NCI-H1436 (cell line): Measurements from ENCODE around the gene TMEM53.

Experiments
- DNase-seq: peaks from one replicate; lab custom pipeline; 2025; lab: John Stamatoyannopoulos, UW

Gene TMEM53

DNA sequence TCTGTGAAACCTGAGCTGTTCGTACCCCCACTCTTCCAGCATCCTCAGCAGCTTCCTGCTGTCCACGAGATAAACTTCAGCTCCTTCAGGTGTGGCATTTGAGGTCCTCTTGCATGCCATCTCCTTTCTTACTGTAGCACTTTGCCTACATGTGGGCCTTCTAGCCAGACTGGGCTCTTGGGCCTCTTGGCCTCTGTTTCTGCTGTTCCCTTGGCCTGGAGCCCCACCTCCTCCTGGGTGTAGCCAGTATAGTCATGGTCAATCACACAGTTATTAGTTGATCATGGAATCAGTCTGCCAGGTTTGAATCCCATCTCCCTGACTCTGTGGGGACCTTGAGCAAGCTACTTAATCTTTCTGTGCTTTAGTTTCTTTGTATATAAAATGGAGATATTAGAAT, 26.4 kb downstream of the TMEM53 start:
- DNase-seq, result no peak

DNA sequence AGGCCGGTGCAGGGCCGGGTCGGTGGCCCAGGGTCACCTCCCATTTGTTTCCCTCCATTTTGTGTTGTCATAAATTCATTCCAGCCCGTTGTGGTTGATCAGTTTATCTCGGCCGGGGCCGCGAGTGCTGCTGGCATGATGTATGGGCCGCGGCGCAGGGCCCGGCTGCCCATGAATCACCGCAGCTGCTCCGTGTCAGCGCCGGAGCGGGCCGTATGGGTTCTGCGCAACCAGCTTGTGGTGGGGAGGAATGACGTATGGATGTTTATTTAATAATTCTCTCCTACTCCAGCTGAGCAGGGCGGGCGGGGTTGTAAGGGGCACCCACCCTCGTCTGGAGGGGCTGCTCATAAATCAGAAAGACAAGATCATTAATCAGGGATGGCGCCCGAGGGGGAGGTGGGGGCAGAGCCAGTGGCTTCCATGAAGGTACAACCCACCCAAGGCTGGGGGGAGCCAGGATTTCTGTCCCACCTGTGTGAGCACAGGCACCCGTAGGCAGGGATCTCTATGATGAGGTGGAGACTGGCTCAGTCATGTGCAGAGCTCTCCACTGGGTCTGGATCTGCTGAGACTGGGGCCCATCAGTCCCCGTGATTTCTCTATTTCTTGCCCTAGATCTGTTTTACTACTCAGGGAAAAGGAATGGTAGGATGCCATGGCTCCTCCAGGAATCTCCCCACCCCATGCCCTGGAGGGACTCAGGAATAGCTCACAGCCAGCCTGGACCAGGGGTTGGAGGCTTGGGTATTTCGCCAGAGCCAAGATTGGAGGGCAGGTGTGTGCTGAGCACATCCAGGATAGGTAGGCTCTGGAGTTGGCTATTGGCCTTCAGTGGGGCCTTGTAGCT, 27.8 kb downstream of the TMEM53 start:
- no peak for DNase-seq

DNA sequence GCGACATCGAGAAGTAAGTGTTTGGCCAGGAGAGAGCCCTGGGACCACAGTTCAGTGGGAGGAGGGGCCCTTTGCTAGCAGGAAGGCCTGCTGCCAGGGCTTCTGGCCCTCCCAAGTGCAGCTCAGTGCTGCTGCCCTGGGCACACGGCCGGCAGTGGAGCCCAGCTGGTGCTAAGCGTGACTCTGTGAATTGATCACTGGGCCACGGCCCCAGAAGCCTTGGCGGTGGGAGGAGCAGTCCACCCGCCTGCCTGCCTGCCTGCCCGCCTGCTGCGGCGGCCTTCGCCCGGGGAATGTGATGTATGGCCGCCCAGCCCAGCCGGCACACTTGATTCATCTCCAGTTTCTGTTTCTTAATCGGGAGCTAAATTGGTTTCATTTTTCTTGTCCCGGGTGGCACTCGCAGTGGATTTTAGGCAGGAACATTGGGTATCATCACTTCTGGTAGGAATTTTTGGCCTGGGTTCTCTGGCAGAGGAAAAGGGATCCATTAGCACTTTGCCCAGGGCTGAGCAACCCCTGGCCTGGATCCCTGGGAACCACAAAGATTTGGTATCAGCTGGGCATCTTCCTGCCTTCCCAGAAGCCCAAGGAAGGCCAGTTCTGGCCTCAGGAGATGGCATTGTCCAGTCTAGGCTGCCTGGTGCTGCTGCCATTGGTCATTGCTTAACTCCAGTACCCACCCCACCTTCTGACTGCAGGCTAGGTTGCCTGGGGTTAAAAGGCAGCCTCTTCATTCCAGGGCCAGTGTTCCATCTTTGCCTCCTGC, 28.6 kb downstream of the TMEM53 start:
- DNase-seq, result no peak

DNA sequence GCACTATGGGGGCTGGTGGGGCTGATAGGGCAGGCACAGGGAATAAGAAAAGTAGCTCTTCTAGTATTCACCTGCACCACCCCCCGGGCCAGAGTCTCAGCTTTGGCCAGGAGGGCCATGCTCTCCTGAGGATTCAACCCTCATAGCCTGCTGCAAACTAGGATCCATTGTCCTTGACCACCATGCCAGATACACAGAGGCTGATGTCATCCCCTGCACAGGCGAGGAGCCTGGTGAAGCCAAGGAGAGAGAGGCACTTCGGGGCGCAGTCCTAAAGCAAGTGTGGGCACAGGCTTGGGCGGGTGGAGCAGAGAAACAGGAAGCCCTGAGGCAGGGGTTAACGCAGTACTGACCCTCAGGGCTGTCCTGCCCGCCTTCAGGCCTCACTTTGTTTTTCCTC, 29.5 kb downstream of the TMEM53 start:
- DNase-seq, result no peak

DNA sequence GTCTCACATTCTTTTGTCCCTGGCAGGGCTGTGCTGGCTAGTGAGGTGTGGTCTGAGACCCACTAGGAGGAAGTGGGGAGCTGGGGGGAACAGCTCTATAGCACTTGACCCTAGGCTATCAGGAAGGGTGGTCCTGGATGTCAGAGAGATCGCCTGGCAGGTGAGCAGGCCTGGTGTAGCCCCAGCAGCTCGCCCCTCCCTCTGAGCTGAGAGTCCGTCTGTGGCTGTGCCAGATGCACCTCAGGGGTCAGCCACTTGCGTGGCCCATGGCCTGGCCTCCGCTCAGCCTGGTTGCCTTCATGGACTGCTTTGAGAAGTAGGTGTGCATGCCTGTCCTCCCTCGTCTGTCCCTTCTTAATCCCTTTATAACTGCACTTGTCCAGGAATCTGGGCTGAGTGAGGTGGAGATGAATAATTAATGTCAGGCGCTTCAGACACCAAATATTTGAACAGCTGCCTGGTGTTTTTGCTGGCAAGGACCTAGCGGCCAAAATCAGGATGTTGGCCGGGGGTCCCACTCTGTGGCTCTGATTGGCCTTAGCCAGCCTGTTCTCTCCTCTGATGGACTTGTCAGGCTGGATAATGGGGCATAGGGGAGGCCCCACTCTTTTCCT, 30.5 kb downstream of the TMEM53 start:
- DNase-seq, result no peak

DNA sequence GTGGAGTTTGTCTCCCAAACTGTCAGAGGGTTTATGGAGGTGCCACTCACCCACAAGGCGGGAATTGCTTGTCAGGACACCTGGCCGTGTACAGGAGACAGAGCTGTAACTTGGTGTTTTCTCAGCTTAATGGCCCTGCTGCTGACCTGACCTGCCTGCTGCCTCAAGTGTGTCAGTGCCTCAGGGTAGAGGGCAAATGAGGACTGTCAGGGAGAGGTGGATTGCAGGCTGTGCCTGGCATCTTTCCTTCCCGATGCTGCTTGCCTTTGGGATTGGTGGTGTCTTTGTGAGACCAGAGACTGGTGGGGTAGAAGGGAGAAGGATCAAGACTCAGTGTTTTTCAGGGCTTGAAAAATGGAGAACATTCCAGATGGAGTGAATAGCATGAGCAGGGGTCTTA, 31.4 kb downstream of the TMEM53 start:
- DNase-seq, result no peak

DNA sequence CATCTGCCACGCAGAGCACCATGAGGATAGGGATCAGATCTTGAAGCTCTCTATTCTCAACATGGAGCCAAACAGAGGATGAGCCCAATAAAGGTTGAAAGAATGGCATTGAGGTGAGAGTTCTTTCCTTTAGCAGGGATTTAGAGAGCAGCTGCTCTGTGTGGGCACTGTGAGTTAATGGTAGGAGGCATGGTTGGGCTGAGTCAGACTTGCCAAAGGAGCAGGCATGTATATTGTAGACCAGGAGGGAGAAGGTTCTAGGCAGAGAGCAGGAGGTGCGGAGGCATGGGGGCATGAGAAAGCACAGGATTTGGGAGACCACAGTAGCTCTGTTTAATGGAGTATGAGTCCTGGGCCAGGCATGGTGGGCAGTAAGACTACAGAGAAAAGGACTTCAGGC, 32.0 kb downstream of the TMEM53 start:
- DNase-seq, result no peak

DNA sequence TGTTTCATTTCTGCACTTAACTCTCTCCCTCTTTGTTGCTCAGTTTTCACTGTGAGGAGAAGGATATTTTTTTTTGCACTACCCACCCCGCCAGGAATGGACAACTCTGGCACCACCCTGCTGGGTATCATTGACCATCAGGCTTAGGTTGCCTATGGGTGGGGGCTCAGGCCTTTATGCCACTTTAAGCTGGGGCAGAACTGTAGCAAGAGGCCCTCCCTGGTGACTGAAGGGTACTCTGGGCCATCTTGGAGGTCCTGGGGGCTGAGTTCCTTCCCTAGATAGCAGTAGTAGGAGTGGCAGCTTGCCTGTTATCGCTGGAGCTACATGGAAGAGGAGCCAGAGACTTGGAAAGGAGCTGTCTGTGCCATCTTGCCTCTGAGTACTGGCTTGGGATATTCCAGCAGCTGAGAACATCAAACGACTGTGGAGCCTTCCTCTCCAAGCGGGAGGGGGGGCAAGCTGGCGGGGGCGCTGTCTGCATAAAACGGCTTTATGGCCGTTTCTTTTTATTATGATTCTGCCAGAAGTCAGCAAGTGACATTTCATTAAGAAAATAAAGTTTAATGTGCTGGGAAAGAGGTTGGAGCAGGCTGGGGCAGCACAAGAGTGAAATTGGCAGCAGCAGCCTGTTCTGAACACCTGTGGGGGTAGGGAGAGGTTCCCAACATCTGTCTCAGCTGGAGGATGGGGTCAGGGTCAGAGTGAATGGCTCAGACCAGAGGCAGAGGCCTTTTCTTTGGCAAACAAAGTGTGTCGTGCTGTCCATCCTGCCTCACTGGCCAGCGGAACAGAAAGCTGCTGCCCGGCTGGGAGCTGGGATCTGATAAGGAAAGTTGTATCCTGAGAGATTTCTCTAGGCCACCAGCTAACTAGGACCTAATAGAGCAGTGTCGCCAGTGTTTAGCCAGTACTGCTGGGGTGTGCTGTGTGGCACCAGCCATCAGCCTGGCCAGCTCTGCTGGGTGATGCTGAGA, 32.9 kb downstream of the TMEM53 start:
- DNase-seq, result no peak

DNA sequence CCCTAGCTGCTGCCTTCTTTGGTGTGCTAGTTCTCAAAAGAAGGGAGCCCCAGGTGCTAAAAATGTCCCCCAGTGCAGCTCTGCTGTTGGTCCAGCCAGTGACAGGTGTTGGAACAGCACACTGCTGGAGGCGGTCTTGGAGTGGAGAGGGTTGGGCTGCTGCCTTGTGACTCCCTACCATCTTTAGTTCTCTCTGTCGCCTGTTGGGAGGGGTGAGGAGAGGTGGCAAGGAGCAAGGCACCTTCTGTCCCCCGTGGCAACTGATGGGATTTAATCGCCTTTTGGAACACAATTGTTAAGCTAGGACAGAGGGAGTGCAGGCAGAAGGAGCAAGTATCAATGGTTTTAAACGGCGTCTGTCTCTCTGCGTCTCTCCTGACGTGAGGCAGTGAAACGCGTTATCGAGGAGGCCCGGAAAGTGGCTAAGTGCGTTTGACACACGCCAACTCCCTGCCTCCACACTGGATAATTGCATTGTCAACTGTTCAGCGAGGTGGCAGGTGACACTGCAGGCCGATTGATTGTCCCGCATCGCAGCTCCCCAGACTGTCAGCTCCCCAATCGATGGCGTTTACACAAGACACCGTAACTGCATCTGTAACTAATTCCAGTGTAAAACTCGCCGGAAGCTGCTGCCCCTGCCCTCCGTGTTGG, 34.0 kb downstream of the TMEM53 start:
- peak; percentile 50 for DNase-seq

DNA sequence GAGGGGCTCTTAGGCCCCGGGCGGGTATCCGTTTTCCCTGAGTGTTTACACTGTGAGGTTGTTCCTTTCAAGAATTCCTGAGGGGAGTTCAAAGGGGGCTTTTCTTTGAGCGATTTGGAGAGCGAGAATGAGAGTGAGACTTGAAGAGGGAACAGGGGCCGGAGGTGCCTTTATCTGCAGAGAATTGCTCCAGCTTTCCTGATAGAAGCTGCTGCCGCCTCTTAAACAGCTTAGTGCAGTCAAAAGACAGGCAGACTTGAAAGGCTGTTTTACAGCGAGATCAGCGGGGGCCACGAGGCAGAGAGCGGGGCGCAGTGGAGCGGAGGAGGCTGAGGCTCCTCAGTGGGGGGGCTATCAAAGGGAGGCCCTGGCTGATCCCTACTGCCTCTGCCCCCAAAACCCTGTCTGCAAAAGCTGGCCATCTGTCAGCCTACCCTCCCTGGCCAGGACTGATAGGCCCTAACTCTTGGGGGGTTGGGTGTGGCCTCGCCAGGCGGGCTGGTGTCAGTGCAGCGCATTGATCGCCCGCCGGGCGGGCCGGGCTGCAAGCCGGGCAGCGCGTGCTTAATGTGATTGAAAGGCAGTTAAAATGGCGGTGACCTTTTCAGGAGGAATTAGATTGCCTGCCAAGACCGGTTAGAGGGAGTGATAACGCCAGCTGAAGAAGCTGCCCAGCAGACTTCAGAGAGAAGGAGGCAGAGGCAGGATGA, 36.4 kb downstream of the TMEM53 start:
- no peak for DNase-seq

DNA sequence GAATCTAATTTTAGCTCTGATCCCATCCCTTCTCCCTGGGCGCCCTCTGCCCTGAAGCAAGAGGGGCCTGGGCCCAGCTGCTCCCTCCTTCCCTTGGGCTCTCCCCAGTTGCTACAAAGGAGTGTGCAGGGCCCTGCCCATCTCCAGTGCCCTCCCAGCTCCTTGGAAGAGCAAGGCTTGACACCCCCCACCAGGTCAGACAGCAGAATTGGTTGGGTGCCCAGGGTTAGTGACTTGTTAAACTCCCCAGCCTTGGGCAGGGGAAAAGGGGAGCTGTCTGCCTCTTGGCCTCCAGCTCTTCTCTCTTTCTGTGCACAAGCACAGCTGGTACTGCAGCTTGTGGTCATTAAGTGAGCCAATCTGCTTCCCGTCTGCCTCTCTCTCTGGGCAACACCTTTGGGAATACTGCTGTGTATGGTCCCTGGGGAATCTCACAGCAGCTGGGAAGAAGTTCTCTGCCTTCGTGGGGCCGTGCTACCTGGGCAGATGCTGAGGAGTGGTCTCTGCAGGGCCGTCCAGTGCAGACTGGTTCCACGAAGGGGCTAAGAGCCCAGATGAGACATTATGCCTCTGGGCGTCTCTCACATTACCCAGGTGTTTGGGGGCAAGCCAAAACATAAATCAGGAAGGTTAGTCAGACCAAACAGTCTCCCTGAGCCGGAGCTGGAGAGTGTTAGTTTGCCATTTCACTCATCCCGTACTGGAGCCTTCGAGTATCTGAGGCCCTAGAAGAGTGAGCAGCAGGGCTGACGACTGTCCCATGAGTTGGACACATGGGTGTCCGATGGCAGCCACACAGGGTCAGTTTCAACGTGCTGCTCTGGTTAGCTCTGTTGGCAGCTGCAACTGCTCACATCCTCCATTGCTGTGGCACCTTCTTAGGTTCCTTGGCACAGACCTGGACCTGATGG, 37.3 kb downstream of the TMEM53 start:
- DNase-seq, result no peak

DNA sequence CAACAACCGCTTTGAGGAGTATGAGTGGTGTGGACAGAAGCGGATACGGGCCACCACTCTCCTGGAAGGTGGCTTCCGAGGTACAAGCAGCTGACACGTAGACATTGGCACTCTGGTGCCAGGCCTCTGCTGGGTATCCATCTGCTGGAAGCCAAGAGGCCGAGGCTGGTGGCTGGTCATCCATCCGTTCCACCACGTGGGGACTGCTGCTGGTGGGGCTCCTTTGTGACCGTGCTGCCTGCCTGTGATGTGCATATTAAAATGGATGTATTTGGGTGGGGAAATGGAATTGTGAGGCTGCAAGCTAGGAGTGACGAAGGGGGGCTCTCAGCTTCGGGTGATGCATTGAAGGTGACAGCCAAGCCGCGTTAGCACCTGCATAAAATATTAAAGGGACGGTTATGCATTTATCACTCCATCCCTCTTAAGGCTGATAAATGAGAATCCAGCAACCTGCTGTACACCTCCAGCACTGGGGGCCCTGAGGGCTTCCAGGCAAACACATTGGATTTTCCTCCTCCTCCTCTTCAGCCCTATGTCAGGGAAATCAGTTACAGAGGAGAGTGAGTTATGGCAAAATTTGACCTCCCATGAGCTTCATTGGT, 38.1 kb downstream of the TMEM53 start:
- DNase-seq, result no peak

DNA sequence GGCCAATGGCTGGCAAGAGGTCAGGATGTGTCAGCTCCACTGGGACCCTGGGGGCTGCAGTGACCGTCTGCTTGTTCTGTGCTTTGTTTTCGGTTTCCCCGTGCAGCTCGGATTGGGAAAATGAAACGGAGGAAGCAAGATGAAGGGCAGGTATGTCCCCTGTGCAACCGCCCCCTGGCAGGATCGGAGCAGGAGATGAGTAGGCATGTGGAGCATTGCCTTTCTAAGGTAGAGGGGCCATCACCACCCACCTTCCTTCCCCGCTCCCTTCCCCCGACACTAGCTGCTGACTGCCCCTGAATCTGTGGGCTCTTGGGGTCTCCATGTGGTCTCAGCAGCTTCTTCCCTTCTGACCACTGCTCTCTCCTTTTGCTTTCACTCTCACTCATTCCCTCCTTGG, 38.8 kb downstream of the TMEM53 start:
- DNase-seq, result no peak

DNA sequence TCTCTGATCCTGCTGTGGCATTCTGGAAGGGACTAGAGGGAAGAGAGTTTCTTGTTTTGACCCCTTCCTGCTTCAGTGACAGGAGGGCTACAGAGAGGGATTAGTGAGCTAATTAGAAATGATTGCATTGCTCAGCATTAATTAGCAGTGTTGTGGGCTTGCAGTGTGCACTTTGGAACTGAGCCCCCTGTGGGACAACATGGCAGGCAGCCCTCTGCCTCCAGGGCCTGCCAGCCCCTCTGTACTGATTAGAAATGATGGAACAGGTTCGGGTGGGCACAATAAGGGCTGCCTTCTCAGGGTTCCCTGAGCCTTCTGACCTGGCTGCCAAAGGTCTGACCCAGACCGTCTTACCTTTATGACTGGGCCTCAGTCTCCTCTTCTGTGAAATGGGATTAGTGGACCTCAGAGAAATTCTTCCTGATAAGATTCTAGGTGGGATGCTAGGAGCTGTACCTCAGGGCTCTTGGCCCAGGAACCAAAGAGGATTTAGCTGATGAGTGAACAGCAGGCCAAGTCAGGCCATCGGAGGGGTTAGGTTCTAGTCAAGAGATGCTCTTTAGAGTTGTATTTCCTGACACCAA, 39.6 kb downstream of the TMEM53 start:
- no peak for DNase-seq

DNA sequence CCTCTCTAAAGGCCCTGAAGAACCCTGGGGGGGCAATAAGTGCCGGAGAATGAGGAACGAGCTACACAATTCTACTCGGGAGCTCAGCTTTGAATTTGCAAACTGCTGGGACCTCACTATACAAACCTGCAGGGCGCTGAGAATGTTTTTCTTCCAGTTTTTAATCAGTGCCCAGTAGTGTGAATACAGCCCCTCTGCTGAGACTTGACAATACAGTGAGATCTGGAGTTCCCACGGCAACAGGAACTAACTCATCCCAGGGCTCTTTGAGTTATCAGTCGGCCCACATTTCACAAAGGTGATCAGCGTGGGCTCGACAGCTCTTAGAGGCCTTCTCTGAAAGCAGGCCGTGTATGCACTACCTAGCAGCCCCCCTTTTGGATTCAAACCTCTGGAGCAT, 41.7 kb downstream of the TMEM53 start:
- no peak for DNase-seq

DNA sequence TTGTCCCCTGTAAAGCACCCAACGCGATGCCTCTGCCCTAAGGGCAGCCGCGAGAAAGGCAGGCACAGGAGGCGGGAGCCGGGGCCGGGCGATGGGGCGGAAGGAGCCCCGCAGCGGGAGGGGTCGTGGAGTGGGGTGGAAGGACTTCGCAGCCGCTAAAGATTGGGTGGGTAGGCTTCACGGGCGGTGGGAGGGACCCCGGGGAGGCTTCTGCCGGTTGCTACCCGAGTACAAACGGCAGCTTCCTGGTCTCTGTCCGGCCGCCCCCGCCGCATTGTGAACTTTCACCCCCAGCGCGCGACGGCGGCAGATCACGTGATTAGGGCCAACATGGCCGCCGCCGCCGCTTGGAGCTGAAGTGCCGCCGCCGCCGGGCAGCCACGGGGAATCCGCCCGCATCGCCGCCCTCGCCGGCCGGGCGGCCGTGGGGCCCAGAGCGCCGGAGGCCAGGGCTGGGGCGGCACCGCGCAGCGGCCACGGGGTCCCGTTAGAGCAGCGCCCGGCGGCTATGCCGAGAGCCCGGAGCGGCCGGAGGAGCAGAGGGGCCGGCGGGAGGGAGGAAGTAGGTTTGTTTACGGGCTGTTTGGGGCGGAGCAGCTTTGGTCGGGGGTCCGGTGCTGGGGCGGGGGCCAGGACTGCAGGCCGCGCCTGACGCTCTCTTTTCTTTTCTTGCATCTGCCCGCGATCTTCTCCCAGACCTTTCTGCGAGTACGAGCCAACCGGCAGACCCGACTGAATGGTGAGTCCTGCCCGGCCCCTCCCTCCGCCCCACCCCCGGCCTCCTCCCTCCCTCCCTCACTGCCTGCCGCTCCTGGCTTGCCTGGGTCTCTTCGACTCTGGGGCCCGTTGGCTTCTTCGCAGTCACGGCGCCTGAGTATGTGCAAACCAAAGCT, 42.4 kb downstream of the TMEM53 start:
- DNase-seq, result peak; percentile 74

DNA sequence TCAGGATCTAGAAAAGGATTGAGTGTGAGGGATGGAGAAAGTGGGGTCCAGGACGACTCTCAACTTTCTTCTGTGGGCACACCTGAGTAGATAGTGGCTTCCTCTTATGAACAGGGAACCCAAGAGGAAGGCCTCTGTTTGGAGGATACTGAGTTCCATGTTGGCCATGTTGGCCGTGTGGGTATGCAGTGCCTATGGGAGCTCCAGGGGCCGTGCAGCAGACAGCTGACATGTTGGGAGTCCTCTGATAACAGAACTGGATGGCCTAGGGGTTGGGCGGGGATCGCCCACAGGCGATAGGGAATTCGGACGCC, 43.0 kb downstream of the TMEM53 start:
- no peak for DNase-seq

DNA sequence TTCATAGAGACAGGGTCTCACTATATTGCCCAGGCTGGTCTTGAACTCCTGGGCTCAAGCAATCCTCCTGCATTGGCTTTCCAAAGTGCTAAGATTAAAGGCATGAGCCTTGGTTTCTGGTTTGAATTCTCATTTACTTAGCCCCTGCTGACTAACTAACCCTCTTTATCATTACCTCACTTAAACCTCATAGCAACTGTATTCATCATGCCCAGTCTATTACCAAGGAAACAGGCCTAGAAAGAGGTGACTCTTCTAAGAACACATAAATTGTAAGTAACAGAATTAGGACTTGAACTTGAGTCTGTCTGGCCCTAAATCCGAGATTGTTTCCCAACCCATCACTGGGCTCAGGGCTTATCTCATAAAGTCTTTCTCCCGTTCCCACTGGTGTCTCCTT, 44.2 kb downstream of the TMEM53 start:
- DNase-seq, result no peak
